GM21717 (cell line): ENCODE data around the gene VPS18.
A peak's percentile ranks its signal among the peaks of the same experiment; 100 is the strongest.

ENCODE experiments used
- ATAC-seq: cut with Tn5 transposase; IDR thresholded peaks from one replicate; pipeline ENCODE4 v1.9.1; 2021; ENCODE audit warnings: mild to moderate bottlenecking, moderate library complexity; ENCODE audit not compliant: unreplicated experiment

VPS18 gene

DNA sequence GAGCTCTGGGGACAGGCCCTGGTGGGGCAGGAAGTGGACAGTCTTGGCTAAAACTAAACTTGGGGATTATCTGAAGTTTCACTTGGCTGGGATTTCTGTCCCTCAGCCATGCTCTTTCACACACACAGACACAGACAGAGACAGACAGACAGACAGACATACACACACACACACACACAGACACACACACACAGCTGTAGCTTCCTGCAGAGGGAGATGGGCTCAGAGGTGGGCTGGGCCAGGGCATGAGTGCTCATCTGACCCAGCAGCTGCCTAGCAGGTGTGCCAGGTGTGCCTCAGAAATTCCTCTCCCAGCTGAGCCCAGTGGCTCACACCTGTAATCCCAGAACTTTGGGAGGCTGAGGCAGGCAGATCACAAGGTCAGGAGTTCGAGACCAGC is 23.5 kb upstream of the VPS18 start:
- ATAC-seq, result no peak

GRCh38 chr15:40871749-40872617 is 22.3 kb upstream of the VPS18 start:
- ATAC-seq, result no peak

- ATAC-seq, result no peak
Observed at GRCh38 chr15:40872791-40873693, 21.2 kb upstream of the VPS18 start.

DNA sequence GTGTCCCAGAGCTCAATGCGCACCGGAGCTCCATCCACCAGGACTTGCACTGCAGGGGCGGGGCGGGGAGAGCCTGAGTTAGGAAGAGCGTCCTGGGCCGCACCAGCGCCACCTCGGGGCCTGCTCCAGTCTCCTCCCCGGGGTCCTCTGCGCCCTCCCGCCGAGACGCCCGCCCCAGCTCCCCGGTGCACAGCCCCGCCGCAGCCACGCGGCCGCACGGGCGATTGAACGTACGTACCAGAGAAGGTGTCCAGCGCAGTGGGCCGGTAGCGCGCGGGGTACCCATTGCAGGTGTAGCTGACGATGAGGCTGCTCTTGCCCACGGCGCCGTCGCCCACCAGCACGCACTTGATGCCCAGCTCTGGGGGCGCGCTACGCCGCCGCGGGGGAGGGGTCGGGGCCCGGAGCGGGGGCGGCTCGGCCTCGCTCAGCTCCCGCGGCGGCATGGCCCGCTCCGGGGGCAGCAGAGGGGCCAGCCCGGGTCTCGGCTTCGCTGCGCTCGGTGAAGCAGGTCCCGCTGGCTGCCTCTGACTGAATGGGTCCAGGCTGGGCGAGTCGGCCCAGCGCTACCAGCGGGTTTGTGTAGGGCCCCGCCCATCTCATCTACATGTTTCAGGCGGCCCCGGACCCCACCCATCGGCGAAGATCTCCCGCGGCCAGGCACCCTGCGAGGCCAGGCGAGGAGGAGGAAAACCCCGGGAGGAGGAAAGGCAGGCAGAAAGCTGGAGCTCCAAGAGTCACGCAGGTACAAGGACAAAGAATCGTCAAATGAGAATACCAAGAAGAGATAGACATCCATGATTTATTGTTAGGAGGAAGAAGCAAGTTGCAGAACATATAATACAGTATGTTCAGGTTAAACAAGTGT is 20.3 kb upstream of the VPS18 start, which contains the start of gene RHOV:
Gene RHOV (minus strand): TSS at position 541 of the 868 bp plus-strand sequence. CDS start 95 bp downstream, at position 446.
- ATAC-seq, result no peak

GRCh38 chr15:40875991-40876730 is 18.1 kb upstream of the VPS18 start:
- ATAC-seq, result no peak

GRCh38 chr15:40877694-40878093 is 16.6 kb upstream of the VPS18 start:
- no peak for ATAC-seq

DNA sequence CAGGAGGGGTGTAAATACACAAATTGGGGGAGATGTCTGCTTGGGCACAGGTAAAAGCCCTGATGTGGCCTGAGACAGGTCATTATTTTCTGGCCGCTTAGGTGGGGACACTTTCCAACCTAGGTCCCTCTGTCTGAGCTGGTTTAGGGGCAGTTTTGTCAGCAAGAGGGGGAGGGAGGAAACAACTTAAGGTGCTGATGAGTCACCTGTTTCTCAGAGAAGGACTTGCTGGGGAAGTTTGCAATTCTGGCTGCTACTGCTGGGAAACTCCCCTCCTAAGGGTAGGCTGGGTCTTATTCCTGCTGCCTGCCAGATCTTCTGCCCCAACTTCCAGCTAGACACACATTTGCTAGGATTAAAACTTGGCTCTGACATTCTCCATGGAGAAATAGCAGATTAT is 15.5 kb upstream of the VPS18 start:
- ATAC-seq, result peak; percentile 61

DNA sequence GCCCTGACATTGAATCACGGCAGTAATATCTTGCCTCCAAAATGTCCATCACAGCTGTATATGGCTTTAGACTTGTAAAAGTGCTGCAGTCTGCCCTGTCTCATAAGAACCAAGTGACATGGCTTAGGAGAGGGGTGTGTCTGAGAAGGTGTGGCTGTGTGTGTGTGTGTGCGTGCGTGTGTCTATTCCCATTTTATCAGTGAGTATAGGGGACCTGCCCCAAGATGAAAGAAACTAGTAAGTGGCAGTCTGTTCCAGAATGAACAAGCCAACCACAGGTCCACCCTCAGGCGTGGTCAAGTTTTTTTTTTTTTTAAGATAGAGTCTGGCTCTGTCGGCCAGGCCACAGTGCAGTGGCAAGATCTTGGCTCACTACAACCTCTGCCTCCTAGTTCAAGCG is 14.6 kb upstream of the VPS18 start:
- no peak for ATAC-seq

DNA sequence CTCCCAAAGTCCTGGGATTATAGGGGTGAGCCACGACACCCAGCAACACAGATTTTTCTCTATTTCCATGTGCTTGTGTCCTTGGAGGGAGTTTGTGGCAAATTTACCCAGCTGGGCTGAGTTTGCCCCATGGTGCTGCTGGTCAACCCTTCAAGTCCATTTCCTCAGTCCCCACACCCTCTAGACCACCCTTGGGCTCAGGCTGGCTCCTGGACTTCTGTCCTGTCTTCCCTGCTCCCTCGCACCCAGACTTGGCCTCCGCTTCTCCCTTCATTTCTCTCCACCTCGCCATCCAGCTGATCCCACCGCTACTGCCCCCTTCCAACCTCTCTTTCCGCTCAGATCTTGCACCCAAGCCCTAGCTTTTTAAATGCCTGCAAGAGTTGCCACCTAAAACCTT is 12.9 kb upstream of the VPS18 start:
- no peak for ATAC-seq

DNA sequence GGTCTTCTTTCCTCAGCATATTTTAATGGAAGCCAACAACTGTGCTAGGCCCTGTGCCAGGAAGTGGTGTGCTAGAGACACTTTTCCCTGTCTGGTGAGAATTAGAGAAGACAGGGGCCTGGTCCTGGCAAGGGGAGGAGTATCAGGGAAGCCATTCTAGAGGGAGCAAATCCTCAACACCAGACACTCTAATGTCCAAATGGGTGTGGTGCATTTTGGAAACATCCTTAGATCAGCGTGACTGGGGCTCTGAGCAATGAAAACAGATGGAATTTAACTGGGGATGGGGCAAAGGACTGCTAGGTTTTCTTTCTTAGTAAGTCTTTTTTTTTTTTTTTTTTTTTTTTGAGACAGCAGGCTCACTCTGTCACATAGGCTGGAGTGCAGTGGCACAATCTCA is 7.7 kb upstream of the VPS18 start:
- no peak for ATAC-seq

DNA sequence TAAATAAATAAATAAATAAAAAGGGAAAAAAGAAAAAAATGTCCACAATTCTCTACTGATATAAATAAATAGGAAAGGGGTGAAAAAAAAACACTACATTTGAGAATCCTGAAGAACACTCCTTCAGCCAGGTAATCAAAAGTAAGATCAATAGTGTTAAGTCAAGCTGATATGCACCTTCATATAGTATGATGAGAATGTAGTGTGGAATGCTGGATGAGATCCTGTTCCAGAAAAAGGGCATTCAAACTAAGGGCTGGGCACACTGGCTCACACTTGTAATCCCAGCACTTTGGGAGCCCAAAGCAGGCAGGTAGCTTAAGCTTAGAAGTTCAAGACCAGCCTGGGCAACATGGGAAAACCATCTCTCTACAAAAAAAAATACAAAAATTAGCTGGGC is 5.1 kb upstream of the VPS18 start:
- no peak for ATAC-seq

DNA sequence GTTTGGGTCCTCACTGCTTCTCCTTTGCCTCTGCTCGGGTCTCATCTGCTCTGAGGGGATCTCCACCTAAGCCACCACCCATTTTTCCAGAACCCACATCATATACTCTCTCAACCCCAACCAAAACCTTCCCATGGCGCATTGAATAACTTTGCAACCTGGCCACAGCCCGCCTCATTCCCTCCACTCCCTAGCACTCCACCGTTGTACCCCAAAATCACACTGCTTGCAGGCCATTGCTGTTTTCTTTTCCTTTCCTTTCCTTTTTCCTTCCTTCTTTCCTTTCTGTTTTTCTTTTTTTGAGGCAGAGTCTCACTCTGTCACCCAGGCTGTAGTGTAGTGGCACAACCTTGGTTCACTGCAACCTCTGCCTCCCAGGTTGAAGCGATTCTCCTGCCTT is 3.1 kb upstream of the VPS18 start:
- ATAC-seq, result no peak

- ATAC-seq, result no peak
Observed at GRCh38 chr15:40891810-40892446, 2.3 kb upstream of the VPS18 start.

GRCh38 chr15:40892447-40893012 is 1.7 kb upstream of the VPS18 start:
- no peak for ATAC-seq

DNA sequence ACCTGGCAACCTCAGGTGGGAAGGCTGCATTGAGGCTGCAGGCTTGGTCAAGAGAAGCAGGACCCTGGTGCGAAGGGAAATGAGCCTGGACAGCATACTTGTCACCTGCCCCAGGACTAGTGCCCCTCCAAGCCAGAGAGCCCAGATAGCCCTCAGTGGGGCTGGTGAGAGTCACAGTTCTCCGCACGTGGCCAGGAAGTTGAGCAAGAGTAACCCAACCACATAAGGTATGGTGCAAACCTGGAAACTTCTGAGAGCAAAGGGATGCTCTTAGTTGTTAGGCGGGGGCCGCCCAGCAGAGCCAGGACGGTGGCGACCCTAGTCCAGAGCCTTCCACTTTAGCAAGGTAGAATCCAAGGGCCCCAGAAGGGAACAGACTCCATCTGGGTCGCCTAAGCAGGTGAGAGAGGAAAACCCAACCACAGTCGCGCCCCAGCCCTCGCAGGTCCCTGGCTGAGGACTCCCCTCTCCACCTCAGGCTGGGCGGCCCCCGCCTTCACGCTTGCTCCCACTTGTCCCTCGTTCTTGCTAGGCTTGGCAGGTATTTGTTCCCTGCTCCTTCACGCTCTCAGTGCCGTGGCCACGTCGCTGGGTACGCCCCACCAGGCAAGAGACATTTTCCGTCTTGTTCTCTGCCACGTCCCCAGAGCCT is 1.1 kb upstream of the VPS18 start:
- ATAC-seq, result no peak

GRCh38 chr15:40894681-40895448 is 615 bp downstream of the VPS18 start:
- ATAC-seq, result no peak

GRCh38 chr15:40899536-40900207 is 5.4 kb downstream of the VPS18 start:
- no peak for ATAC-seq
